ENCODE data around the gene MTA1.

DNA sequence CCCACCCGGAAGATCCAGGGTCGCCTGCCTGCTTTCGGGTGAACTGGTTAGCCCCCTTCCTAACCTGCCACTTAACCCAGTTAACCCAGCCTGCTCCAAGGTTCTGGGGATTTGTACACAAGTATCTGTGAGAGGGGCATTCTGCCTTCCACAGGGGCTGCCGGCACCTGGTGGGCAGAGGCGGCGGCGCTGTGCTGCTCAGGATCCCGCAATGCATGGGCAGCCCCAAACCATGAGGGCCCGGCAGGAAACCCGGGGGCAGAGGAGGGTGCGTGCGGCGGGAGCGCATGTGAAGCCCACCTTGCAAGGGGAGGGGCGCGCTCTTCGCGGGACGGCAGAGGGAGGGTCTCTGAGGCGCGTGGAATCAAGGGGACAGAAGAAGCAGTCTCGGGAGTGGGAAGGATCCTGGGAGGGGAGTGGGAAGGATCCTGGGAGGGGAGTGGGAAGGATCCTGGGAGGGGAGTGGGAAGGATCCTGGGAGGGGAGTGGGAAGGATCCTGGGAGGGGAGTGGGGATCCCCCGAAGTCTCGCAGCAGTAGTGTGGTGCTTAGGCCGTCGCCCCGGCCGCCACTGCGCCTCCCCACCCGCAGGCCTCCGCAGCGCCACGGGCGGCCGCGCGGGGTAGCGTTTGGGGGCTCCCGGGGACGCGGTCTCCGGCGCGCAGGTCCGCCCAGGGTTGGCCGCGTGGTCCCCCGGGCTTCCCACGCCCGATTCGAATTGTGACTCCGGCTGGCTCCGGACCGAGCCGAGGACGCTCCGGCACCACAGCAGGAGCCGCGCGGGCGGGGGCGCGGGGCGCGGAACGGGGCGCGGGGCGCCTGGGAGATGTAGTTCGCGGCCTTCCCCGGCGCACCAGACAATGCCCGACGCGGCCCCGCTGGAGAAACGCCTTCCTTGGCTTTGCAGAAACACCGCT is 4.9 kb upstream of the MTA1 start:
- TF ChIP-seq, protein P1, sequence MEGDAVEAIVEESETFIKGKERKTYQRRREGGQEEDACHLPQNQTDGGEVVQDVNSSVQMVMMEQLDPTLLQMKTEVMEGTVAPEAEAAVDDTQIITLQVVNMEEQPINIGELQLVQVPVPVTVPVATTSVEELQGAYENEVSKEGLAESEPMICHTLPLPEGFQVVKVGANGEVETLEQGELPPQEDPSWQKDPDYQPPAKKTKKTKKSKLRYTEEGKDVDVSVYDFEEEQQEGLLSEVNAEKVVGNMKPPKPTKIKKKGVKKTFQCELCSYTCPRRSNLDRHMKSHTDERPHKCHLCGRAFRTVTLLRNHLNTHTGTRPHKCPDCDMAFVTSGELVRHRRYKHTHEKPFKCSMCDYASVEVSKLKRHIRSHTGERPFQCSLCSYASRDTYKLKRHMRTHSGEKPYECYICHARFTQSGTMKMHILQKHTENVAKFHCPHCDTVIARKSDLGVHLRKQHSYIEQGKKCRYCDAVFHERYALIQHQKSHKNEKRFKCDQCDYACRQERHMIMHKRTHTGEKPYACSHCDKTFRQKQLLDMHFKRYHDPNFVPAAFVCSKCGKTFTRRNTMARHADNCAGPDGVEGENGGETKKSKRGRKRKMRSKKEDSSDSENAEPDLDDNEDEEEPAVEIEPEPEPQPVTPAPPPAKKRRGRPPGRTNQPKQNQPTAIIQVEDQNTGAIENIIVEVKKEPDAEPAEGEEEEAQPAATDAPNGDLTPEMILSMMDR (IDR thresholded peaks at IDR 0.05) = peak; percentile 88 to 95 (median 93)
- no peak for TF ChIP-seq POLR2A (IDR thresholded peaks at IDR 0.05)
- no peak for TF ChIP-seq POLR2AphosphoS5 (IDR thresholded peaks at IDR 0.05)
- TF ChIP-seq EP300 (IDR thresholded peaks at IDR 0.05) = no peak

Measured in upper lobe of left lung (tissue), 4 donors.